TTC549 (cell line): Measurements from ENCODE around the gene FMN2.

Experiments used
- FAIRE-seq: peaks from 2 replicates; lab custom pipeline; 2012; peaks lifted over from hg19 to GRCh38; lab: Jason Lieb, UNC

FMN2 gene

GRCh38 chr1:240435996-240436566 lies 344.4 kb downstream of the FMN2 start:
- no peak for FAIRE-seq

DNA sequence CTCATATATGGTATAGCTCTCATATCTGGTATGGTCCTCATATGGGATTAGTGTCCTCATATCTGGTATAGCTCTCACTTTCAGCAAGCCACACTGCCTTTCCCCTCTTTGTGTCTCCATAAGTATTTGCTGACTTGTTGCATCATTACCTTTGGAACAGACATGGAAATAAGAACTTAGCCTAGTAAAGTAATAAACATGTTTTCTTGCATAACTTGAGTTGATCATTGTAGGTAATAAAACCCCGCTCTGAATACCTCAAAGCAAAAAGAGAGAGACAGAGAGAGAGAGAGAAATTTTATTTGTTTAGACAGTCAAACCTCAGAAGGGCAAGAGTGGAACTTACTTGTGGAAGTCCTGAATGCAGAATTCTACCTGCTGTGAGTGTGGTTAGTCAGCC lies 350.0 kb downstream of the FMN2 start:
- FAIRE-seq, result no peak

GRCh38 chr1:240445369-240445768 lies 353.7 kb downstream of the FMN2 start:
- no peak for FAIRE-seq

DNA sequence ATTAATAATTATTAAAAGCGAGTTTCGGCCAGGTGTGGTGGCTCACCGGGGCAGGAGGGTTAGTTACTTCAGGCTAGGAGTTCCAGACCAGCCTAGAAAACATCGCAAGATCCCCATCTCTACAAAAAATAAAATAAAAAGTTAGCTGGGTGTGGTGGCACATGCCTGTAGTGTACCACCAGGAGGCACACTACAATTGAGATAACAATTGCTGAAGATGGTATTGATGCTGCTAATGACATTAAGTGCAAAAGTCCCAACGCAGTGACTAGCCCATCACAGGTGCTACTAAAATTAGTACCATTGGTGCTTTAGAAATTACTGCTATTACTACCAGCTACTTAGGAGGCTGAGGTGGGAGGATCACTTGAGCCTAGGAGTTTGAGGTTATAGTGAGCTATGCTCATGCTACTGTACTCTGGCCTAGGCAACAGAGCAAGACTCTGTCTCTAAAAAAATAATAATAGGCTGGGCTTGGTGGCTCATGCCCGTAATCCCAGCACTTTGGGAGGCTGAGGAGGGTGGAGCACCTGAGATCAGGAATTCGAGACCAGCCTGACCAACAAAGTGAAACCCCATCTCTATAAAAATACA lies 363.6 kb downstream of the FMN2 start:
- no peak for FAIRE-seq

GRCh38 chr1:240457203-240457602 lies 365.5 kb downstream of the FMN2 start:
- FAIRE-seq, result no peak

DNA sequence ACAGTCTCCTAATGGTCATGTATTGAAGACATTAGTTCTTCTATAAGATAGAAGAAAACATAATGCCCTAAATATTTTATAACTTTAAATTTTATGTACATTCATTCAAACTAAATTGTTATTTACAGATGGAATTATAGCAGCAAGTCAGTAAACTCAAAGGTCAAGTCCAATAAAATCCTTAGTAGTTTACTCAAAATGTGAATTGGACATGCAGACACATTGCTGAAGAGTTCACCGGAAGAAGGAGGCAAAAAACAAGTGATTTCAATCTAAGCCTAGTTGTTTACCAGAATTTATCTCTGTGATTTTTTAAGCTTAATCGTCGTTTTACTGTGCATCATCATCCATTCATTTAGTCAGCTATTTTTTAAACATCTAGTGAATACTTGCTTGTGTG lies 370.6 kb downstream of the FMN2 start:
- FAIRE-seq, result no peak

GRCh38 chr1:240462766-240463395 lies 371.2 kb downstream of the FMN2 start:
- FAIRE-seq, result no peak

DNA sequence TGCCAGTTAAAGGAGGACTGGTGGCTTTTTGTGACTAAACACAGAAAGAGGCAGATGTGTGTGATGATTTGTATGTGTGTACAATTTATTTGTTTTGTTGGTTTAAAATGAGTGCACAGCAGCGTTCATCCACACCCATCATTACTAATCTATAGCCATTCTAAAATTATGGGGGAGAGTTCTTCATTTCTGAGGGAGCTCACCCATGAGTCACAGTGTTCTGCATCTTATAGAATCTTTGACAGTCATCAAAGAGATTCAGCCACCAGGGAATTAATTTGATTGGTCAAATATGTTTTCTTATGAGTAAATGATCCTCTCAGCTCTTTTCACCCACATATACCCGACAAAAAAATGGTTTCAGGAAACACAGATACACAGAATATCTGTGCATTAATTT lies 372.4 kb downstream of the FMN2 start:
- FAIRE-seq, result no peak

DNA sequence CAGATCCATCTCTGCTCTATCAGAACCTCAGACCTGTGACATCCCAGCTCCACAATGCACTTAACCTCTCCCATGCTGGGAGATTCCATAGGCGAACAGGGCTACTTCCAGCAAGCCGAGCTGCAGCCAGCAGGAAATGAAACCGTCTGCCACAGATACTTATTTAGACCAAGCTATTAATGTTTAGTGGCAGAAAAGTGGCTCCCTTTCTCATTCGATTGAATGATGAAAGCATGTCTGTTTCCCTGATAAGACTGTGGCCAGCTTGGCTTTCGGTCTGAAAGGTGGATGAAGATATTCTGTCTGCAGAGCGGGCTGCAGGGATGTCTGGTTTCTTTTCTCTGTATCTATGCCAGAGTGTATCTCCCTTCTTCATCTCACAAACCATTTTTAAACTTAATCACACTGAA lies 373.9 kb downstream of the FMN2 start:
- FAIRE-seq, result no peak

- FAIRE-seq, result no peak
Measured at GRCh38 chr1:240466509-240466908, 374.8 kb downstream of the FMN2 start.

DNA sequence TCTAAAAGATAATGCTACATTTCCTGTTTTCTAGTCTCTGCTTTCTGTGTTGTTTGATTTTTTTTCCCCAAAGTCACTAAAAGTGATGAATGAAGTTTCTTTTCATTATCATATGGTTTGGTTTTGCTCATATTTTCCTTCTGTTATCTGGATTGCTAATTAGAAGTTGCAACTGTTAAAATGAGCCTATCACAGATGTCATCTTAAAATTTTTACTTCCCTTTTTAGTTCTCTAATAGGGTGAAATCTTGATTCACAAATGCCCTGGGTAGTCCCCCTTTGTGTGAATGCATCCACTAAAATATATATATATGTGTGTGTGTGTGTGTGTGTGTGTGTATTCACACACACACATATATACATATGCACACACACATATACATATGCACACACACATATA lies 376.2 kb downstream of the FMN2 start:
- no peak for FAIRE-seq

DNA sequence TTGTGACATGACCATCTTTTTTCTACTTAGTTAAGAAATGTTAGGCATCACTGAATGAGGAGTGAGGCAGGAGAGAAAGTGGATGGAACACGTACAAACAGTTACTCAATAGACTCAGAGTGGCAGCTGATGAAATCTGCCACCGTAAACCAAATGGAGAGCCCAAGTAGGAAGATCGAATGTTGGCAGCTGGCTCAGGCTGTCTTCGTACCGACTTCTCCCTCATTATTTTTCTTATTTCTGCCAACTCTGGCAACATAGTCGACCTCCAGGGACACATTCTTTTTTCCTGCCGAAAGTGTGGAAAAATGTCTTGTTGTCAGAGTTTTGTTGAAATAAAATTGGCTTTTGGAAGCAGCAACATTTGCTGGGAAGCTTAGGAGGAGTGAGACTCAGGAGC lies 377.0 kb downstream of the FMN2 start:
- no peak for FAIRE-seq

DNA sequence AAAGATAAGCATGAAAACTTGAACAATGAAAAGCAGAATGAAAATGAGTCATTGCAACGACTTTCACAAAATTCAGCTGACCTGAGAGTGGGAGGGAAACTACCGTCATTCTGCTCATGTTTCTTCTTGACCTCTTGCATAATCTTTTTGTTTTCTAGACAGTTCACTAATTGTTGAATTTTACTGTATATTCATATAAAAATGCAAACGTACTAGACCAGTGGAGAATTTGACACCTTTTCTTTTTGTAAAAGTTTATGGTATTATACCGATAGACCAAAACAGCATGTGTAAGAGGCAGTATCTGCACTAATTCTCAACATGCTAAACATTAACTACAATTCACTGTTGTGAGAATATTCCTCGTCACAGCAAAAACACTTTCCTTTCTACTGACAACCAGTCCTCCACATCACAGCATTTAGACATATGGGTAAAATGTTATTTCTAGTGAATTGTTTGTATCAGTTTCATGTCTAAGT lies 382.5 kb downstream of the FMN2 start:
- FAIRE-seq, result no peak

GRCh38 chr1:240475832-240476231 lies 384.1 kb downstream of the FMN2 start:
- FAIRE-seq, result no peak

DNA sequence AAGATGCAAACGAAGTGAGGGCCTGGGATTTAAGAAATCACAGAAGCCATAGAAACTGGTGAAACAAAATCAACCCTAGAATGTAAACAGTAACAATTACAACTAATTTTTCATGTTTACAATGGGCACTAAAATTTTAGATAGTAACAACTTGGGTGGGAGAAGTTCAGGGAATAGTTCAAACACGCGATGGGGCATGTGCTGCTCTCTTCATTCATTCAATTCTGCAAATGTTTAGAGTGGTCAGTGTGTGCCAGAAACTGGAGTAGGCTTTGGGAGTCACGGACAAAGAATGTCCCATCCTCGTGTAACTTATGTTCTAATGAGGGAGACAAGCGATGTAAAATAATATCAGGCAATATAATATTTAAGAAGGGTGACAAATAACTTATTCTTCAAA lies 386.9 kb downstream of the FMN2 start:
- no peak for FAIRE-seq

DNA sequence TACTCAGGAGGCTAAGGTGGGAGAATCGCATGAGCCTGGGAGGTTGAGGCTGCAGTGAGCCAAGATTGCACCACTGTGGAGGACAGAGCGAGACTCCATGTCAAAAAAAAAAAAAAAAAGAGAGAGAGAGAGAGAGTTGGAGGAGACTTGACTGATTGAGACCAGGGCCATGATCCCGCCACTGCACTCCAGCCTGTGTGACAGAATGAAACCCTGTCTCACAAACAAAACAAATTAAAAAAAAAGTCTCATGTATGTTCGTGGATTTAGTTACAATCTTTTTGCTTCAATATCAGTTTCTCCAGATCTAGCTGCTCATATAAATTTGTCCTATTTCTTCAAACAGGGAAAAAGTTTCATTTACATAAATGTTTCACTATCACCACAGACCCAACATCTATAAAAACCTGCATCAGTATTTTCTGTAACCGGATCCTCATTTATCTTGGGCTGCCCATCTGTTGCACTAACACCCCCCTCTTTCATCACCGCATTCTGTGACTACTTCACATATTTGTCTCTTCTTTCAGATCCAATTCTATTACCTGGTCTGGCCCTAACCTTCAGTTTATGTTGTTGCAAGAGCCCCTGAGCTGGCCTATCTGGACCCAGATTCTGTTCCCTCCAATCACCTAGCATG lies 393.2 kb downstream of the FMN2 start:
- FAIRE-seq, result no peak

DNA sequence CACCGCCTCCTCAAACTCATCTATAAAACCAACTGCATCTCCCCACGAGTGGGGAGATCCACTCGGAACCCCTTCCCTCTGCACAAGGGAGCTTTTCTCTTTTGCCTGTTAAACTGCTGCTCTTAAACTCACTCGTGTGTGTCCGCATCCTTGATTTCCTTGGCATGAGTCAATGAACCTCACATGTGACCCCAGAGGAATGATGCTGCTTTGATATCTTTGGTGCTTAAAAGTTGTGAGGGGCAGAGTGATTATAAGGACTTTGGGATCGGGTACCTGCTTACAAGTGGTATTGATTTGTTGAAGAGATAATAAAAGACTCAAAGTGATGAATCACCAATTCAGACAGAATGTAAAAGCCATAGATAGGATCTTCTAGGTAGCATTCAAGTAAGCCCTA lies 394.9 kb downstream of the FMN2 start:
- FAIRE-seq, result no peak

DNA sequence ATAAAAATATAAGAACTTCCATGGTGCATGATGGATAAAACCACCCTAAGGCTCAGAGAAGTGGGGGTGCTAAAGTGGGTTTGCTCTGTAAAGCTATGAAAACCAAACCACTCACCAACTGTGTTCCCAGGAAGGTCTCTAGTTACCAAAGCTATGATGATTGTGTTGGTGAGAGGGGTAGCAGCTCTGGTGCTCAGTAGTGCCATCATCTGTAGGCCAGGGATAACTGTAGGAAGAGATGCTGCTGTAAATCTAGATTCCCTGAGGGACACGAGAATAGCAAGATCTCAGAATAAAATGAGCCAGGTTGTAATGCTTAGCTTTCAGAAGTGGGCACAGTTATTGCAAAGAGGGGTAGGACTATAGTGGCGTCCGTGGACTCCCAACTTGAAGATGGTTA lies 395.8 kb downstream of the FMN2 start:
- no peak for FAIRE-seq

DNA sequence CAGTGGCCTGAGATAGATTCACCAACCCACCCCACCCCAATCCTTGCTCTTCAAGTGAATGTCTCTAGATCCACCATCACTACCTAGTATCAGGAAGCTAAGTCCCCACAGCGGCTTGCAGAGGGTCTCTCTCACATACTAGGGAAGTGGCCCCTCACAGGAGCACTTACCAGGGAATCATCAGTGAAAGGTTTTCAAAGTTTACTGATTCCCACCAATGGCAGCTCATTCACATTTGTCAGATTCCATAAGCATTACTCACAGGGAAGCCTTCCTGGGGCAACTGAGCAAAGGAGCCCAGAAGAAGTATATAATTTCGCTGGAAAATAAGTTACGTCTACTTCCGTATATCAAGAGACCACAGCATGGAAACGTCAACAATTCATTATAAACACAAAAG lies 399.5 kb downstream of the FMN2 start:
- no peak for FAIRE-seq

GRCh38 chr1:240491796-240492195 lies 400.1 kb downstream of the FMN2 start:
- no peak for FAIRE-seq

GRCh38 chr1:240492832-240493440 lies 401.3 kb downstream of the FMN2 start:
- no peak for FAIRE-seq

DNA sequence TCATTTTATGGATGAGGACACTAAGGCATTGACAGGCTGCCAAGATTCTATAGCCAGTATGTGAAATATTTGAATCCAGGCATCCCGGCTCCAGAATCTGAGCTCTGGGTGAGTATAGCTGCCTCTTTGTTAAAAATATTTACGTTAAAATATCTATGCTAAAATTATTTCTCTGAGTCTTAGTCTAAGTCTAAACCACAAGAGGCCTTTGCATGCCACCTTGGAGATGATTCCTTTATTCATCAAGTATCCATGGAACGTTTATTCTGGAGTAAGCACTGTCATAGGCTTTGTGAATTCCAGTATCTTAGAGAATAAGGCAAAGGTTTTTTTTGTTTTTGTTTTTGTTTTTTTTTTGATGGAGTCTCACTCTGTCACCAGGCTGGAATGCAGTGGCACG lies 403.9 kb downstream of the FMN2 start:
- FAIRE-seq, result no peak

GRCh38 chr1:240496356-240496755 lies 404.7 kb downstream of the FMN2 start:
- no peak for FAIRE-seq
